Measurements from ENCODE around the gene GPC3.

DNA sequence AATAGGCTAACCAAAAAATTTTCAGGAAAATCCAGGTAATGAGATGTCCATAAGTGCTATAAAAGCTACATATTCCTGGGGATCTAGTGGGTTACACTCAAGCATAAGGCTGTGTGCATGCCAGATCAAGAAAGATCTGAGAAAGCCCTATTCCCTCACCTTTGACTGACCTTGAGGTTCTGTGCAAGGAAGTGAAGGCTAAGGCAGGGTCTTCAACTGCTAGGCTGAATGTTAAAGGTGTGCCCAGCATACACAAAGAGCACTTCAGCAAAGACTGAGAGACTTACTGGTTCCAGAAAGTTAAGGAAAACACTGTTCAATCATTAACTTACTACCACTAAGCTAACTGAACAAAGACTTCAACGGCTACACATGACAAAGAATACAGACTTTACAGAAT lies 269.7 kb downstream of the GPC3 start:
- TF ChIP-seq, protein P1, sequence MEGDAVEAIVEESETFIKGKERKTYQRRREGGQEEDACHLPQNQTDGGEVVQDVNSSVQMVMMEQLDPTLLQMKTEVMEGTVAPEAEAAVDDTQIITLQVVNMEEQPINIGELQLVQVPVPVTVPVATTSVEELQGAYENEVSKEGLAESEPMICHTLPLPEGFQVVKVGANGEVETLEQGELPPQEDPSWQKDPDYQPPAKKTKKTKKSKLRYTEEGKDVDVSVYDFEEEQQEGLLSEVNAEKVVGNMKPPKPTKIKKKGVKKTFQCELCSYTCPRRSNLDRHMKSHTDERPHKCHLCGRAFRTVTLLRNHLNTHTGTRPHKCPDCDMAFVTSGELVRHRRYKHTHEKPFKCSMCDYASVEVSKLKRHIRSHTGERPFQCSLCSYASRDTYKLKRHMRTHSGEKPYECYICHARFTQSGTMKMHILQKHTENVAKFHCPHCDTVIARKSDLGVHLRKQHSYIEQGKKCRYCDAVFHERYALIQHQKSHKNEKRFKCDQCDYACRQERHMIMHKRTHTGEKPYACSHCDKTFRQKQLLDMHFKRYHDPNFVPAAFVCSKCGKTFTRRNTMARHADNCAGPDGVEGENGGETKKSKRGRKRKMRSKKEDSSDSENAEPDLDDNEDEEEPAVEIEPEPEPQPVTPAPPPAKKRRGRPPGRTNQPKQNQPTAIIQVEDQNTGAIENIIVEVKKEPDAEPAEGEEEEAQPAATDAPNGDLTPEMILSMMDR (IDR thresholded peaks at IDR 0.05) = no peak
- no peak for TF ChIP-seq POLR2AphosphoS5 (IDR thresholded peaks at IDR 0.05)
- TF ChIP-seq POLR2A (IDR thresholded peaks at IDR 0.05) = no peak
